Activated effector memory CD4-positive, alpha-beta T cell treated with Interleukin-2 at 50 U/mL for 16 hours (primary cell): ENCODE measurements around the gene VLDLR.

Experiments
- DNase-seq: peaks from one replicate; pipeline ENCODE4 v3.0.0-alpha.2; 2020

The VLDLR gene

GRCh38 chr9:2621722-2622460 is at the start of gene VLDLR:
VLDLR (plus strand) TSS chr9:2621787; CDS start chr9:2622190, 403 bp downstream.
- DNase-seq, result no peak

GRCh38 chr9:2574203-2574602 is 47.4 kb upstream of the VLDLR start:
- no peak for DNase-seq

- no peak for DNase-seq
These were observed 45.0 kb upstream of the VLDLR start for GRCh38 chr9:2576631-2577030.

- no peak for DNase-seq
These were observed 38.1 kb upstream of the VLDLR start for GRCh38 chr9:2583308-2584013.

- no peak for DNase-seq
These were observed 29.6 kb upstream of the VLDLR start for GRCh38 chr9:2591967-2592366.

- DNase-seq, result no peak
These were observed 27.8 kb upstream of the VLDLR start for GRCh38 chr9:2593744-2594143.

GRCh38 chr9:2595973-2596372 is 25.6 kb upstream of the VLDLR start:
- DNase-seq, result no peak

GRCh38 chr9:2597483-2597882 is 24.1 kb upstream of the VLDLR start:
- DNase-seq, result no peak

- DNase-seq, result no peak
These were observed 21.7 kb upstream of the VLDLR start for GRCh38 chr9:2599896-2600295.

GRCh38 chr9:2600307-2600706 is 21.3 kb upstream of the VLDLR start:
- no peak for DNase-seq

GRCh38 chr9:2601785-2602378 is 19.7 kb upstream of the VLDLR start:
- DNase-seq, result no peak

GRCh38 chr9:2602704-2603116 is 18.9 kb upstream of the VLDLR start:
- no peak for DNase-seq

- no peak for DNase-seq
These were observed 18.0 kb upstream of the VLDLR start for GRCh38 chr9:2603621-2604020.

GRCh38 chr9:2605246-2605645 is 16.3 kb upstream of the VLDLR start:
- DNase-seq, result no peak

- DNase-seq, result no peak
These were observed 13.3 kb upstream of the VLDLR start for GRCh38 chr9:2608276-2608675.

- no peak for DNase-seq
These were observed 10.6 kb upstream of the VLDLR start for GRCh38 chr9:2610985-2611384.

- DNase-seq, result no peak
These were observed 9.6 kb upstream of the VLDLR start for GRCh38 chr9:2611961-2612360.

GRCh38 chr9:2613730-2614271 is 7.8 kb upstream of the VLDLR start:
- DNase-seq, result no peak

GRCh38 chr9:2615497-2615896 is 6.1 kb upstream of the VLDLR start:
- DNase-seq, result no peak

- no peak for DNase-seq
These were observed 4.8 kb upstream of the VLDLR start for GRCh38 chr9:2616692-2617377.

GRCh38 chr9:2618289-2618688 is 3.3 kb upstream of the VLDLR start:
- no peak for DNase-seq

- DNase-seq, result peak; percentile 20
These were observed 467 bp upstream of the VLDLR start for GRCh38 chr9:2620919-2621721.
